IgD-negative memory B cell (primary cell): ENCODE measurements around the gene ZNF460. TPM values are rescaled to one million over a fixed set of nuclear protein-coding genes. Genes with fewer than 3 reads are reported as not detected.
A peak's percentile ranks its signal among the peaks of the same experiment; 100 is the strongest.
"Not testable (repeated sequence)": the region's sequence is repeated elsewhere in the genome, so short reads cannot be mapped to it uniquely, and the experiment has no call there.

Experiments
- H3K27ac Mint-ChIP-seq, 3 donors: one replicate each; pipeline ENCODE4 v1.8.0; 2020 to 2022; ENCODE audit warnings: mild to moderate bottlenecking in 3 of 3, mixed read lengths in 3 of 3, moderate library complexity in 1 of 3
- H3K27me3 Mint-ChIP-seq: one replicate; pipeline ENCODE4 v1.8.0; 2021; ENCODE audit warnings: mixed read lengths
- H3K36me3 Mint-ChIP-seq: one replicate; pipeline ENCODE4 v1.8.0; 2020; ENCODE audit warnings: mild to moderate bottlenecking, mixed read lengths
- H3K4me1 Mint-ChIP-seq, 3 donors: one replicate each; pipeline ENCODE4 v1.8.0; 2020 to 2022; ENCODE audit warnings: mixed read lengths in 3 of 3, mild to moderate bottlenecking in 1 of 3
- H3K4me3 Mint-ChIP-seq, 4 donors: one replicate each; pipeline ENCODE4 v1.8.0; 2020 to 2022; ENCODE audit warnings: mild to moderate bottlenecking in 4 of 4, mixed read lengths in 4 of 4, moderate library complexity in 3 of 4
- H3K9me3 Mint-ChIP-seq, 3 donors: one replicate each; pipeline ENCODE4 v1.8.0; 2020 to 2021; ENCODE audit warnings: mixed read lengths in 3 of 3, mild to moderate bottlenecking in 1 of 3
- polyA plus RNA-seq: library from polyadenylated mRNA; unstranded; fragments of 300-500 nt; fragmentation: Illumina TruSeq; gene quantifications from one replicate; pipeline ENCODE4 v1.2.3, GENCODE V29; 2021

Gene ZNF460
- polyA plus RNA-seq, 1 donor from 2014 or later, result 10.2 TPM

- H3K27me3 Mint-ChIP-seq, result no peaks in the 10 kb centered on the region
- H3K4me3 Mint-ChIP-seq, result no peak overlapping the region
- H3K4me1 Mint-ChIP-seq, result peaks cover 22 to 29% (median 24%) of the 10 kb centered on the region in 3 donors
- peaks cover 14% of the 10 kb centered on the region for H3K36me3 Mint-ChIP-seq
- H3K27ac Mint-ChIP-seq, result no peak overlapping the region
- H3K9me3 Mint-ChIP-seq, result peaks cover 0 to 6% (median 2%) of the 10 kb centered on the region in 3 donors
Measured at GRCh38 chr19:57267291-57267690, 13.0 kb upstream of the ZNF460 start.

- Mint-ChIP-seq H3K36me3 (peaks cover 21% of the 10 kb centered on the region), H3K9me3 (peaks cover 0 to 6% (median 2%) of the 10 kb centered on the region in 3 donors), H3K4me3 (peak overlapping the region; percentile 61 to 84 (median 74)), H3K27me3 (no peaks in the 10 kb centered on the region), H3K4me1 (peaks cover 22 to 34% (median 30%) of the 10 kb centered on the region in 3 donors), H3K27ac (peak overlapping the region; percentile 48 to 94 (median 57))
Measured at GRCh38 chr19:57269515-57270250, 10.6 kb upstream of the ZNF460 start.

DNA sequence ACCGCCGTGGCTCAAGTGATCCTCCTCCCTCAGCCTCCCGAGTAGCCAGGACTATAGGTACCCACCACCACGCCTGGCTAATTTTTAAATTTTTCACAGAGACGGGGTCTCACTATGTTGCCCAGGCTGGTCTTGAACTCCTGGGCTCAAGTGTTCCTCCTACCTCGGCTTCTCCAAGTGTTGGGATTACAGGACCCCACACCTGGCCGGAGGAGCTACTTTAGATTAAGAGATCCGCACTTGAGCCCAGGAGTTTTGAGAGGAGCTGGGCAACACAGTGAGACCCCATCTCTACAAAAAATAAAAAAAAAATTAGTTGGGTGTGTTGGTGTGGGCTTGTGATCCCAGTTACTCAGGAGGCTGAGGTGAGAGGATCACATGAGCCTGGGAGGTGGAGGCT, 9.0 kb upstream of the ZNF460 start:
- Mint-ChIP-seq H3K9me3 (peaks cover 0 to 2% (median 2%) of the 10 kb centered on the region in 3 donors), H3K4me3 (no peak overlapping the region), H3K27ac (no peak overlapping the region), H3K36me3 (peaks cover 16% of the 10 kb centered on the region), H3K27me3 (no peaks in the 10 kb centered on the region), H3K4me1 (peaks cover 22 to 32% (median 25%) of the 10 kb centered on the region in 3 donors)

DNA sequence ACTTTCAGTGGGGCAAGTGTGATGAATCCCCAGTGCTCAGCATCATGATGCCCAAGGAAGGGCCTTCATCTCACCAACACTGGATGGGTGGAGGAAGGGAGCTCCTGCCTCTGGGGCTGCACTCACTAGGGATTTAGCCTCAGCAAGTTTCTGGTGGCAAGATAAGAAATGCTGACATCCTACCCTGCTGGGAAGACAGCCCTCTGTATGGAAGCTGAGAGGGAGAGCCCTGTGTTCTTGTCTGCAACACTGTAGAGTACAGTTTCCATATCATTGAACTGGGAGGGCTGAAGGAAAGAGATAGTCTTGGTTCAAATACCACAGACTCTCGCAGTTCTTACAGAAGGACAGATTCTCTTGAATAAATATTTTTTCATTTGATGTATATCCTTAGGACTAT, 7.3 kb upstream of the ZNF460 start:
- peaks cover 16 to 26% (median 18%) of the 10 kb centered on the region in 3 donors for H3K4me1 Mint-ChIP-seq
- no peaks in the 10 kb centered on the region for H3K27me3 Mint-ChIP-seq
- H3K4me3 Mint-ChIP-seq, result no peak overlapping the region
- peak overlapping the region in 1 of 3 donors; percentile 23 for H3K27ac Mint-ChIP-seq
- peaks cover 0 to 2% (median 0%) of the 10 kb centered on the region in 3 donors for H3K9me3 Mint-ChIP-seq
- peaks cover 10% of the 10 kb centered on the region for H3K36me3 Mint-ChIP-seq

GRCh38 chr19:57276430-57276829, 3.9 kb upstream of the ZNF460 start:
- Mint-ChIP-seq H3K4me3 (no peak overlapping the region), H3K4me1 (peaks cover 7 to 15% (median 15%) of the 10 kb centered on the region in 3 donors), H3K36me3 (peaks cover 10% of the 10 kb centered on the region), H3K27me3 (no peaks in the 10 kb centered on the region), H3K9me3 (peaks cover 0 to 2% (median 0%) of the 10 kb centered on the region in 3 donors), H3K27ac (no peak overlapping the region)

DNA sequence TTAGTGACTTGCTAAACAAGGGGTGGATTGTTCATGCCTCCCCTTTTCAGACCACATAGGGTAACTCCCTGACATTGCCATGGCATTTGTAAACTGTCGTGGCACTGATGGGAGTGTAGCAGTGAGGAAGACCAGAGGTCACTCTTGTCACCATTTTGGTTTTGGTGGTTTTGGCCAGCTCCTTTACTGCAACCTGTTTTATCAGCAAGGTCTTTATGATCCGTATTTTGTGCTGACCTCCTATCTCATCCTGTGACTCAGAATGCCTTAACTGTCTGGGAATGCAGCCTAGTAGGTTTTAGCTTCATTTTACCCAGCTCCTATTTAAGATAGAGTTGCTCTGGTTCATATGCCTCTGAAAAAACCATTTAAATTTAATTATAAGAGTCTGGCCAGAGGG, 1.8 kb upstream of the ZNF460 start:
- H3K27ac Mint-ChIP-seq, H3K9me3 Mint-ChIP-seq, H3K27me3 Mint-ChIP-seq, H3K36me3 Mint-ChIP-seq: not testable (repeated sequence)
- Mint-ChIP-seq H3K4me1 (peaks cover 15 to 27% (median 22%) of the 10 kb centered on the region in 3 donors), H3K4me3 (peak overlapping the region in 1 of 4 donors; percentile 65)

- Mint-ChIP-seq H3K36me3 (peaks cover 2% of the 10 kb centered on the region), H3K27me3 (no peaks in the 10 kb centered on the region), H3K9me3 (no peaks in the 10 kb centered on the region), H3K4me3 (no peak overlapping the region), H3K4me1 (peaks cover 15 to 26% (median 21%) of the 10 kb centered on the region in 3 donors), H3K27ac (no peak overlapping the region)
Measured at GRCh38 chr19:57279418-57280164, 694 bp upstream of the ZNF460 start.

DNA sequence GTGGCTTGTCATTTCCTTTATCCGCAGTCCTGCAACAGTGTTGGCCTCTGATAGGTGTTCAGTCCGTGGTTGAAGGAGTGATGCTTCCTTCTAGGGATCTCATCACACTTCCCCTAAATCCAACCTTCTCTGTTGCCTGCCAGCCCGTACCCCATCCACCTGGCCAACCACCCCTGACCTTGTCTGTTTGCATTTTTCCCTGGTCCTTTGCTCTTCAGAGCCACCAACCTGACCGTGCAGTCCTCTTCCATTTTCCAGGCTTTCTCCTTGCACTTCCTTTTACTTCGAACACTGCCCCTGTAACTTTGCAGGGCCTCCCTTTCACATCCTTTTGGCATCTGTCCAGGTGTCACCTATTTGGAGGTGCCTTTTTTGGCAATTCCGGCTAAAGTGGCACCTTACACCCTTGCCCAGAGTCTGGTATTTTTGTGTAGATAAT, 696 bp downstream of the ZNF460 start:
- Mint-ChIP-seq H3K36me3 (no peaks in the 10 kb centered on the region), H3K27me3 (no peaks in the 10 kb centered on the region), H3K9me3 (no peaks in the 10 kb centered on the region), H3K27ac (no peak overlapping the region), H3K4me3 (no peak overlapping the region), H3K4me1 (peaks cover 20 to 26% (median 24%) of the 10 kb centered on the region in 3 donors)

DNA sequence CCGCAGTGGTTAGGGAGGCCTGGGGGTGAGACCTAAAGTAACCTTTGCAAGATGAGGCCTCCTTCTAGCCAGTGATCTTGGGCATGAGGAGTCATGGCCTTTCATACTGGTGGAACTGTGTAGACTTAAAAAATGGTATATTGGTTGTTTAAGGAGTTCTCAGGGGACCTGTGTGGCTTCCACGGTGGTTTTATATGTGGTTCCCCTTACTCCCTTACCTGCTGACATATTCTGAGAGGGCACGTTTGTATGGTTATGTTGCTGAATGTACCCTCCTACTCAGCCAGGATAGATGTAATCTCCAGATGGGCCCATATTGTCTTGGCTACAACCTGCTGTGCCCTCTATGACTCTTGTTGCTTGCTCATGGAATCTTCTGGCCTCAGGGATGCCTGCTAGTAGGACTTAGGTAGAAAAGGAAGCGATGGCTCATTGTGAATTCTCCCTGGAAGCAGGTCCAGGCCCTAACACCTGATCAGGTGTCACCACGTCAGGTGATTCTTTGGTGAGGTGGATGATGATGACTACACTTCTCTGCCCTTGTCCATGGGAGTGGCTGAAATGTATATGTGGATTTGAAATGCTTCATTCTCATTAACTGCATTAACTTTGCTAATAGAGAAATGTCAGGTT, 1.8 kb downstream of the ZNF460 start:
- H3K27ac Mint-ChIP-seq, result peak overlapping the region in 2 of 3 donors; percentile 76 to 83
- peaks cover 26 to 28% (median 27%) of the 10 kb centered on the region in 3 donors for H3K4me1 Mint-ChIP-seq
- peak overlapping the region in 2 of 4 donors; percentile 71 to 90 for H3K4me3 Mint-ChIP-seq
- no peaks in the 10 kb centered on the region for H3K27me3 Mint-ChIP-seq
- H3K9me3 Mint-ChIP-seq, result peaks cover 0 to 3% (median 0%) of the 10 kb centered on the region in 3 donors
- peaks cover 2% of the 10 kb centered on the region for H3K36me3 Mint-ChIP-seq

GRCh38 chr19:57288373-57288772, 8.1 kb downstream of the ZNF460 start:
- Mint-ChIP-seq H3K27me3 (no peaks in the 10 kb centered on the region), H3K4me3 (peak overlapping the region in 1 of 4 donors; percentile 35), H3K9me3 (peaks cover 5 to 16% (median 6%) of the 10 kb centered on the region in 3 donors), H3K36me3 (peaks cover 32% of the 10 kb centered on the region), H3K27ac (peak overlapping the region in 1 of 3 donors; percentile 53), H3K4me1 (peaks cover 5 to 24% (median 15%) of the 10 kb centered on the region in 3 donors)

GRCh38 chr19:57290970-57291369, 10.7 kb downstream of the ZNF460 start:
- H3K27me3 Mint-ChIP-seq, result no peaks in the 10 kb centered on the region

GRCh38 chr19:57292547-57292946, 12.3 kb downstream of the ZNF460 start:
- Mint-ChIP-seq H3K9me3 (peaks cover 5 to 32% (median 11%) of the 10 kb centered on the region in 3 donors), H3K27me3 (no peaks in the 10 kb centered on the region), H3K27ac (no peak overlapping the region), H3K4me3 (no peak overlapping the region), H3K36me3 (peaks cover 39% of the 10 kb centered on the region), H3K4me1 (peaks cover 3 to 21% (median 11%) of the 10 kb centered on the region in 3 donors)

More at GRCh38 chr19:57290970-57291369, 10.7 kb downstream of the ZNF460 start:
- Mint-ChIP-seq H3K4me1 (peaks cover 3 to 24% (median 13%) of the 10 kb centered on the region in 3 donors), H3K9me3 (peaks cover 5 to 32% (median 13%) of the 10 kb centered on the region in 3 donors), H3K36me3 (peaks cover 41% of the 10 kb centered on the region), H3K4me3 (no peak overlapping the region), H3K27ac (no peak overlapping the region)

DNA sequence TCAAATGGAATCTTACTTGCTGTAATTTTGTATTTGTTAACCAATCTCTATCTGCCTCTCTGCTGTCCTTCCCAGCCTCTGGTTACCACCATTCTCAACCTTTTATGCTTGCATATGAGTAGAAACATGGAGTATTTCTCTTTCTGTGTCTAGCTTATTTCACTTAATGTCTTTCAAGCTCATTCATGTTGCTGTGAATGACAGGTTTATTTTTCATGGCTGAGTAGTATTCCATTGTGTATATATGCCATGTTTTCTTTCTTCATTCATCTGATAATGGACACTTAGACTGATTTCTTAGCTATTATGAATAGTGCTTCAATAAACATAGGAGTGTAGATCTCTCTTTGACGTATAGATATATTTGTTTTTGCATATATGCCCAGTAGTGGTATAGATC, 13.4 kb downstream of the ZNF460 start:
- H3K9me3 Mint-ChIP-seq, result peaks cover 5 to 32% (median 11%) of the 10 kb centered on the region in 3 donors
- H3K36me3 Mint-ChIP-seq, result peaks cover 38% of the 10 kb centered on the region
- peaks cover 6 to 17% (median 8%) of the 10 kb centered on the region in 3 donors for H3K4me1 Mint-ChIP-seq
- no peak overlapping the region for H3K27ac Mint-ChIP-seq
- no peaks in the 10 kb centered on the region for H3K27me3 Mint-ChIP-seq
- H3K4me3 Mint-ChIP-seq, result no peak overlapping the region

GRCh38 chr19:57302020-57302465, 21.8 kb downstream of the ZNF460 start:
- Mint-ChIP-seq H3K9me3 (peaks cover 0 to 5% (median 2%) of the 10 kb centered on the region in 3 donors), H3K27ac (no peak overlapping the region), H3K36me3 (peaks cover 10% of the 10 kb centered on the region), H3K27me3 (no peaks in the 10 kb centered on the region), H3K4me3 (peak overlapping the region in 1 of 4 donors; percentile 58), H3K4me1 (peaks cover 0 to 9% (median 5%) of the 10 kb centered on the region in 3 donors)
